Endothelial cell of umbilical vein (primary cell): ENCODE results near the gene BRAP. TPM values are rescaled to one million over a fixed set of nuclear protein-coding genes. Genes with fewer than 3 reads are reported as not detected.

ENCODE experiments used
- BruUV-seq: library from RNA; stranded (reverse); fragments of 400-500 nt; replicated peaks from 2 replicates; lab custom pipeline; 2021; lab: Mats Ljungman, UMichigan
- CTCF ChIA-PET: fragments of 300-600, 350-600 bp; sonication (Branson Sonifier 250); formaldehyde crosslinking; loops from one replicate; lab custom pipeline; 2021; ENCODE audit warnings: antibody characterized with exemption, inconsistent platforms; lab: Charles Lee
- POLR2A ChIA-PET: fragments of 300-600, 350-600 bp; sonication (Branson Sonifier 250); formaldehyde crosslinking; loops from one replicate; lab custom pipeline; 2021; ENCODE audit warnings: antibody characterized with exemption, inconsistent platforms; lab: Charles Lee
- DNase-seq: peaks from one replicate; pipeline ENCODE4 v3.0.0-alpha.2; 2011; ENCODE audit warnings: low read depth, low spot score
- FAIRE-seq: peaks from 2 replicates; lab custom pipeline; 2011; peaks lifted over from hg19 to GRCh38; lab: Jason Lieb, UNC
- H2AFZ ChIP-seq: 2 replicates; pipeline ENCODE4 v1.6.0; 2012; ENCODE audit warnings: low read depth, low read length, control low read depth, inconsistent platforms
- H3K27ac ChIP-seq: 2 replicates; pipeline ENCODE4 v1.5.1; 2011; ENCODE audit warnings: low read depth, mild to moderate bottlenecking, control low read depth, low read length, moderate library complexity; ENCODE audit not compliant: insufficient read depth
- H3K27me3 ChIP-seq, 2 experiments: 2 replicates each; pipeline versions ENCODE4 v1.6.0 to v1.6.1; 2011; ENCODE audit warnings: low read length in 2 of 2, mixed read lengths in 1 of 2; ENCODE audit not compliant: control insufficient read depth in 2 of 2, insufficient read depth in 2 of 2
- H3K36me3 ChIP-seq, 2 experiments: 2 replicates in 1 of 2; 3 replicates in 1 of 2; pipeline ENCODE4 v1.5.1; 2011; ENCODE audit warnings: low read length in 2 of 2, mild to moderate bottlenecking in 1 of 2, moderate library complexity in 1 of 2; ENCODE audit not compliant: control insufficient read depth in 2 of 2, insufficient read depth in 2 of 2; ENCODE audit errors: extremely low read depth in 1 of 2
- H3K4me1 ChIP-seq: 3 replicates; pipeline ENCODE4 v1.5.1; 2011; ENCODE audit warnings: mild to moderate bottlenecking, low read length; ENCODE audit not compliant: control insufficient read depth, insufficient read depth; ENCODE audit errors: extremely low read depth
- H3K4me2 ChIP-seq: 2 replicates; pipeline ENCODE4 v1.6.1; 2011; ENCODE audit warnings: low read length, control low read depth, mixed read lengths; ENCODE audit not compliant: insufficient read depth
- H3K4me3 ChIP-seq, 3 experiments: fragments of 200-600 bp in 1 of 3; sonication (generic), shearing (Covaris generic) in 1 of 3; replicated peaks in 1 of 3; 2 replicates each; pipeline ENCODE4 v1.5.1; 2011 to 2016; ENCODE audit warnings: control low read depth in 3 of 3, low read length in 3 of 3, mild to moderate bottlenecking in 2 of 3, inconsistent platforms in 1 of 3, low read depth in 1 of 3, moderate library complexity in 1 of 3; ENCODE audit not compliant: insufficient read depth in 1 of 3
- H3K79me2 ChIP-seq: 2 replicates; pipeline ENCODE4 v1.6.0; 2012; ENCODE audit warnings: low read length, inconsistent platforms; ENCODE audit not compliant: control insufficient read depth, insufficient read depth
- H3K9ac ChIP-seq: replicated peaks from 2 replicates; pipeline ENCODE3; 2011; ENCODE audit warnings: low read length, control low read depth; ENCODE audit not compliant: insufficient read depth; ENCODE audit errors: extremely low read depth
- H3K9me1 ChIP-seq: replicated peaks from 3 replicates; pipeline ENCODE4 v1.6.0; 2011; ENCODE audit warnings: mild to moderate bottlenecking, low read length; ENCODE audit not compliant: control insufficient read depth, insufficient read depth; ENCODE audit errors: extremely low read depth
- H3K9me3 ChIP-seq: replicated peaks from 2 replicates; pipeline ENCODE4 v1.5.1; 2012; ENCODE audit warnings: low read length, inconsistent platforms; ENCODE audit not compliant: control insufficient read depth, insufficient read depth
- H4K20me1 ChIP-seq: replicated peaks from 2 replicates; pipeline ENCODE3; 2011; ENCODE audit warnings: mild to moderate bottlenecking, low read length; ENCODE audit not compliant: control insufficient read depth, insufficient read depth; ENCODE audit errors: extremely low read depth
- EZH2 ChIP-seq: IDR thresholded peaks from 2 replicates; pipeline ENCODE4 v1.6.1; 2012; ENCODE audit warnings: borderline replicate concordance, low read depth, mild to moderate bottlenecking, moderate library complexity, low read length, inconsistent platforms; ENCODE audit not compliant: severe bottlenecking
- FOS ChIP-seq: IDR thresholded peaks from 2 replicates; pipeline ENCODE4 v1.6.1; 2011; ENCODE audit warnings: mild to moderate bottlenecking, low read length, moderate library complexity, borderline replicate concordance; ENCODE audit not compliant: insufficient read depth
- GATA2 ChIP-seq: IDR thresholded peaks from 2 replicates; pipeline ENCODE4 v1.7.0; 2011; ENCODE audit warnings: low read depth, mild to moderate bottlenecking, moderate library complexity, mixed read lengths, low read length; ENCODE audit not compliant: insufficient read length, insufficient read depth
- JUN ChIP-seq: IDR thresholded peaks from 2 replicates; pipeline ENCODE4 v1.6.1; 2011; ENCODE audit warnings: borderline replicate concordance, low read depth; ENCODE audit not compliant: insufficient read length, insufficient read depth
- MYC ChIP-seq: IDR thresholded peaks from one replicate; pipeline ENCODE4 v1.6.1; 2011; ENCODE audit warnings: mild to moderate bottlenecking, low read depth, low read length
- POLR2A ChIP-seq: IDR thresholded peaks from 2 replicates; pipeline ENCODE4 v1.6.1; 2012; ENCODE audit warnings: low read depth, mild to moderate bottlenecking, control low read depth, low read length
- POLR2AphosphoS5 ChIP-seq: IDR thresholded peaks from 2 replicates; pipeline ENCODE4 v1.6.1; 2012; ENCODE audit warnings: low read depth, mild to moderate bottlenecking, control low read depth, low read length, moderate library complexity; ENCODE audit not compliant: insufficient read depth
- dilution Hi-C: fragments of 300-500 bp; cut with MboI; formaldehyde crosslinking; loops from one replicate; pipeline ENCODE4 v1.15.0; 2019; ENCODE audit warnings: low sequenced_read_pairs; ENCODE audit not compliant: extremely low pct_ligation_motif_present
- intact Hi-C: fragments of 100-400 bp; cut with micrococcal nuclease; formaldehyde crosslinking; loops from one replicate; pipeline ENCODE4 v1.10.0; 2022
- polyA plus RNA-seq, 4 experiments: library from polyadenylated mRNA; depleted of rRNA in 3 of 4; stranded (reverse) in 3 of 4; unstranded in 1 of 4; fragments of >200 nt; gene quantifications; 2 replicates each; pipeline versions ENCODE4 v1.2.1 to v1.2.3, GENCODE V29; 2011 to 2012; ENCODE audit warnings: missing spikeins in 1 of 4
- total RNA-seq: library from RNA; stranded (reverse); gene quantifications from 2 replicates; pipeline ENCODE4 v1.2.3, GENCODE V29; 2021
- TF ChIP-seq, protein P1 (sequence below): IDR thresholded peaks from 2 replicates; pipeline ENCODE4 v1.6.1; 2011; ENCODE audit not compliant: insufficient read depth, insufficient read length
- TF ChIP-seq, protein P2 (sequence below), 2 donors: IDR thresholded peaks; 1 replicate in 1 of 2; 2 replicates in 1 of 2; pipeline ENCODE4 v1.5.1; 2011; ENCODE audit warnings: low read length in 2 of 2, mild to moderate bottlenecking in 2 of 2, moderate library complexity in 2 of 2, control low read depth in 1 of 2, inconsistent platforms in 1 of 2, low read depth in 1 of 2; ENCODE audit not compliant: insufficient read depth in 1 of 2; ENCODE audit errors: extremely low read depth in 1 of 2

The BRAP gene
- total and polyA plus RNA-seq, 2 donors (not counting 3 experiments of a cell fraction or from before 2014, with no cell fraction given) = 14.4 to 16.5 TPM

DNA sequence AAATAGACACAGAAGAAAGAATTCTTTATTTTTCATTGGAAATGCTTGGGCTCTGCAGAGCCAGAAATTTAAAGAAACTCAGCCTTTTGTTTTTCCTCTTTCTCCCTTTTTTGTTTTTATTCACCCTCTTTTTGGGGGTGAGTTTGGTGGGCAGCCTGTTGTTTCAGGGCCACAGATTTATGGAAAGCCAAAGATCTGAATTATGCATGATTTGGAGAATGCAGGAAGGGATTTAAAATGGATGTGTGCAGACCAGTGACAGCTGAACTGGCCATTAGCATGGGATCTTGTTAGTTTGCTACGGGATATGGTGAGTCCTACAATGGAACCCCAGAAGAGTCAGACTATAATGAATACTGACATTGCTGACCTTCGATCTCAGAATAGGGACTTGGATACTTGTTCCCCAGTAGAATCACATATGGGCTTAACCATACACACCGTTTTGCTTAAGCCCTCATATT, 79.0 kb downstream of the BRAP start:
- Histone ChIP-seq H3K27ac (no peak overlapping the region), H3K9ac (no peak overlapping the region), H3K9me3 (no peaks in the 10 kb centered on the region), H2AFZ (no peak overlapping the region), H3K27me3 (no peaks in the 10 kb centered on the region), H4K20me1 (no peaks in the 10 kb centered on the region), H3K4me2 (no peak overlapping the region), H3K4me1 (no peaks in the 10 kb centered on the region), H3K79me2 (no peaks in the 10 kb centered on the region), H3K36me3 (no peaks in the 10 kb centered on the region), H3K9me1 (no peaks in the 10 kb centered on the region), H3K4me3 (no peak overlapping the region)
- no TSS peak for BruUV-seq
- TF ChIP-seq, protein P1, sequence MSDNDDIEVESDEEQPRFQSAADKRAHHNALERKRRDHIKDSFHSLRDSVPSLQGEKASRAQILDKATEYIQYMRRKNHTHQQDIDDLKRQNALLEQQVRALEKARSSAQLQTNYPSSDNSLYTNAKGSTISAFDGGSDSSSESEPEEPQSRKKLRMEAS = no peak
- dilution Hi-C loops = no loop called here
- intact Hi-C loops = no loop called here
- FAIRE-seq = no peak
- POLR2A ChIA-PET = no interaction called here
- no peak for DNase-seq
- CTCF ChIA-PET = no interaction called here

DNA sequence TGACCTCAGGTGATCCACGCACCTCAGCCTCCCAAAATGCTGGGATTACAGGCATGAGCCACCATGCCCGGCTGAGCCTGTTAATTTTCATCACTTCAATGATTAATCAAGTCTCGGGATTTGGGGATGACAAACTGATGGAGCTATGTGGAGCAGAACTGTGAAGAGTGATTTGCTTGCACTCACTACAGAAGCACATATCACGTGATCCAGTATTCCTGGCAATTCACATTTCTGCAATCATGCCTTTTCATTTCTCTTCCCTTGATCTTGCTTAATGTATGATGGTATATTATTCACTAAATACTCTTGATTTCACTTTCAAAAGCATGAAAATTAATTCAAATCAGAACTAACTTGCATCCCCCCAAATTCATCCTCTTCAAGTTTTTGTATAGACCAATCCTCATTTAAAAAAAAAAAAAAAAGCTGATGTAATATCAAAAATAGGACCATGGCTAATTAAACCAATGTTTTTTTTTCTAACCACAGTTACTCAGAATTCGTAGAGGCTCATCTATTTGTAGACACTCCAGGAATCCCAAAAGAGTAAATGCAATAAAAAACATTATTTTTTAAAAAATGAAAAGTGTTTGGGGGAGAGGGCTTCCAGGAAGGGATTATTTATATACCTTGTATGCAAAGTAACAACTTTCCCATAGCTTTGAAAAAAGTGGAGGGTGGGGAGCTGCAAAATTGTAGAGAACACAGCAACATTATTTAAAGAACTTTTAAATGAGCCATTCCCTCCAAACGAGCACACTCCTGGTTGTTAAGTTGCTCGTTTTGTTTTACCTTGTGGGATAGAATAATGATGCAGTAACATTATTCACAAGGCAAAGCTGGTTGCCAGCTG, 79.6 kb downstream of the BRAP start:
- Histone ChIP-seq H3K9ac (no peak overlapping the region), H2AFZ (no peak overlapping the region), H3K27me3 (no peaks in the 10 kb centered on the region), H3K4me1 (no peaks in the 10 kb centered on the region), H3K9me3 (no peaks in the 10 kb centered on the region), H4K20me1 (no peaks in the 10 kb centered on the region), H3K9me1 (no peaks in the 10 kb centered on the region), H3K27ac (no peak overlapping the region), H3K36me3 (no peaks in the 10 kb centered on the region), H3K4me2 (no peak overlapping the region), H3K4me3 (no peak overlapping the region), H3K79me2 (no peaks in the 10 kb centered on the region)
- dilution Hi-C loops = no loop called here
- DNase-seq = no peak
- TF ChIP-seq, protein P2, sequence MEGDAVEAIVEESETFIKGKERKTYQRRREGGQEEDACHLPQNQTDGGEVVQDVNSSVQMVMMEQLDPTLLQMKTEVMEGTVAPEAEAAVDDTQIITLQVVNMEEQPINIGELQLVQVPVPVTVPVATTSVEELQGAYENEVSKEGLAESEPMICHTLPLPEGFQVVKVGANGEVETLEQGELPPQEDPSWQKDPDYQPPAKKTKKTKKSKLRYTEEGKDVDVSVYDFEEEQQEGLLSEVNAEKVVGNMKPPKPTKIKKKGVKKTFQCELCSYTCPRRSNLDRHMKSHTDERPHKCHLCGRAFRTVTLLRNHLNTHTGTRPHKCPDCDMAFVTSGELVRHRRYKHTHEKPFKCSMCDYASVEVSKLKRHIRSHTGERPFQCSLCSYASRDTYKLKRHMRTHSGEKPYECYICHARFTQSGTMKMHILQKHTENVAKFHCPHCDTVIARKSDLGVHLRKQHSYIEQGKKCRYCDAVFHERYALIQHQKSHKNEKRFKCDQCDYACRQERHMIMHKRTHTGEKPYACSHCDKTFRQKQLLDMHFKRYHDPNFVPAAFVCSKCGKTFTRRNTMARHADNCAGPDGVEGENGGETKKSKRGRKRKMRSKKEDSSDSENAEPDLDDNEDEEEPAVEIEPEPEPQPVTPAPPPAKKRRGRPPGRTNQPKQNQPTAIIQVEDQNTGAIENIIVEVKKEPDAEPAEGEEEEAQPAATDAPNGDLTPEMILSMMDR (IDR thresholded peaks at IDR 0.05; ENCODE audit: extremely low read depth in 1 of 2, insufficient read depth in 1 of 2, low read depth in 1 of 2, low read length in 2 of 2) = no peak
- TF ChIP-seq POLR2A = no peak
- no peak for TF ChIP-seq EZH2
- no peak for TF ChIP-seq MYC
- TF ChIP-seq GATA2 = no peak
- TF ChIP-seq POLR2AphosphoS5 = no peak
- TF ChIP-seq, protein P1 = no peak
- TF ChIP-seq FOS = no peak
- TF ChIP-seq JUN = no peak
- CTCF ChIA-PET = no interaction called here
- FAIRE-seq = no peak
- POLR2A ChIA-PET = no interaction called here
- intact Hi-C loops = no loop called here
- BruUV-seq = no TSS peak
